GM10847 (cell line): ENCODE data around the gene ABTB1.

Source experiments
- POLR2A ChIP-seq: IDR thresholded peaks from 2 replicates; pipeline ENCODE4 v1.6.1; 2011; ENCODE audit not compliant: insufficient read length; ENCODE audit errors: extremely low read depth

Gene ABTB1

DNA sequence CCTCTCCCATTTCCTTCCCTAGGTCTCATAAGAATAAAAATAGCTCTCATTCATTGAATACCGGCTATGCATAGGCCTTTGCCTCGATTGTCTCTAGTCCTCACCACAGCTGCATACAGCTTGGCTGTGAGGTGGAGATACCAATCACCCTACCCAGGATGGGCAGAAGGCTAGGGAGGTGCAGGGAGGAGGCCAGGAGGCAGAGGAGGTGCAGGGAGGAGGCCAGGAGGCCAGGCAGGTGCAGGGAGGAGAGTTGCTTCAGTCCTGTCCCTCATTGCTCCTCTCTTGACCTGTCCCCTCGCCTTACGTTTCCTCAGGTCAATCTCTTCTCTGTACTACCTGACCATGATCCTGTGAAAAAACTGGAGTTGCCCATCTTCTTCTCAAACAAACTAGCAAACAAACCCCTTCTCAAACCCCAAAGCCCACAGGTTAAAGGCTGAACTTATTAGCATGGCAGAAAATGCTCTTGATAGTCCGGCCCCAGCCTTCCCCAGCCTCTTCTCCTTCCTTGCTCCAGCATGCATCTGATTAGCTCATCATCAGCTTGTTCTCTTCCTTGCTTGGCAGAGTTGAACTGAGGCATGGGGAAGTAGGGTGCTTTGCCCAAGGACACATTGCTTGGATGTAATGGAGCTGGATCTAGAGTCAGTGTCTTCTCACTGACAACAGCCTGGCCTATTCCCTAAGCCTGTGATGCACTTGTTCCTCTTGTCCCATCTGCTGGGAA lies 27.9 kb upstream of the ABTB1 start:
- TF ChIP-seq POLR2A: no peak

DNA sequence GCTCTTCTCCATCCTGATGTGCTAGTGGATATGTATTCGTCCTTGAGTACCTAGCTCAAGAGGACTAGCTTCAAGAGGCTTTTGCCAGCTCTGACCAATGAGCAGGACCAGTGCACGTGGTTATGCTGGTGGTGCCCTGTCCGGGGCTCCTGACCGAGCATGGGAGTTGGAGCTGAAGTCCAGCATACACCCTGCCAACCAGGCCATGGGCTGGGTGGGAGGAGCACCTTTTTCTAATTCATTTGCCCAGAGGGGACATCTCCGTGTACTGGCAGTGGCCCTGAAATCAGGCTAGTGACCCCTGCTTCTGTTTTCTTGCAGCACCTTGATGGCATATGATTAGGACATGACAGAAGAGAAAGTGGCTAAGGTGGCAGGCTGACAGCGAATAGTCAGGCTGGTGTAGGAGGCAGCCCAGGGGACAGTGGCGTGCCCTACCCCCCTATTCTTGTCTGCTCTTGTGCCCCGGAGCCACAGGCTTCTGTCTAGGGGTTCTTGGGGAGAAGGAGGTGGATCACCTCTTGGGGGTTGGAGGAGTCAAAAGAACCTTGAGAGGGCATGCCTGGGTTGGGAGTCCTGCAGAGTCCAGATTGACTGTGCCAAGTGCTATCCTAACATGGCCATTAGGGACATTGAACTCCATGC lies 27.3 kb upstream of the ABTB1 start:
- TF ChIP-seq POLR2A: no peak

DNA sequence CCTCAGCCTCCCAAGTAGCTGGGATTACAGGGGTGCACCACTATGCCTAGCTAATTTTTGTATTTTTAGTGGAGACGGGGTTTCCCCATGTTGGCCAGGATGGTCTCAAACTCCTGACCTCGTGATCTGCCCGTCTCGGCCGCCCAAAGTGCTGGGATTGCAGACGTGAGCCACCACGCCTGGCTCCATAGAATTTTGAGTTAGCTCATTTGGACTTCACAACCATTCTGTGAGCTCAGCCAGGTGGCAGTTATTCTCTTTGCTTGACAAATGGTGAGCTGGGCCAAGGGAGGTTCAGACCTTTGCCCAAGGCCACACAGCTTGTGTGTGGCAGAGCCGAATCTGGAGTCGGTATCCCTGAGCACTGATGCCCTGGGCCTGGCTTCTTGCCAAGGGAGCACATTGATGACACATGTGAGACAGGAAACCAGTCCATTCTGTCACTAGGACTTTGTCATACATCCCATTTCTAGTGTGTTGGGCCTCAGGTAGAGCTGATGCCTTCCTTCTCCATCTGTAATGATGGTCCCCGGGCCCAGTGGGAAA lies 26.2 kb upstream of the ABTB1 start:
- no peak for TF ChIP-seq POLR2A

DNA sequence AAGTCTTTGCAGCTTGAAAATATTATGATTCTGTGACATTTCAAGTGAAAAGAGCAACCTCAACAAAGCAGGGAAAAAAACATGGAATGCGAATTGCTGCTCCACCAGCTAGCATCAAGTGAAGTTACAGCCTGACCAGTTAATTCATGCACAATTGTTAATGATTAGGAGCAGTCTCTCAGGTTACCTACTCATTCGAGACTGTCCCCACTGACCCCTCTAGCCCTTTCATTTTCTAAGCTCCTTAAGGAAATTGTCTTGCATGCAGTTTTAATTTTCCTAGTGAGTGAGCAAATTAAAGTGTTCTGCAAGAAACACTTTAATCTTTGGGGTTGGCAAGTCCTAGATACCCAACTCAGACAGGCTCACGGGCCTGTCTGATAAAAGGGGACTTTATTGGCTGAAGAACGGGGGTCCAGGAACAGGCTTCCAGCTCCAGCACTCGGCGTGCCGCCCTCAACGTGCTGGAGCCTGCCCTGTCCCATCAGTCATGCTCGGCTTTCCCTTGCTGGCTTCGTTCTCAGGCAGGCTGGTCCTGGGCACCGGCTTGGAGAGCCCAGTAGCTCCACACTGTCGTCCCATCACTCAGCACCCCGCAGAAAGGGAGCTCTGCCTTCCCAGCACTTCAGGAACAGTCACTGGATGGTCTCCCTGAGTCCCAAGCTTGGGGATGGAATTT lies 25.4 kb upstream of the ABTB1 start:
- no peak for TF ChIP-seq POLR2A

DNA sequence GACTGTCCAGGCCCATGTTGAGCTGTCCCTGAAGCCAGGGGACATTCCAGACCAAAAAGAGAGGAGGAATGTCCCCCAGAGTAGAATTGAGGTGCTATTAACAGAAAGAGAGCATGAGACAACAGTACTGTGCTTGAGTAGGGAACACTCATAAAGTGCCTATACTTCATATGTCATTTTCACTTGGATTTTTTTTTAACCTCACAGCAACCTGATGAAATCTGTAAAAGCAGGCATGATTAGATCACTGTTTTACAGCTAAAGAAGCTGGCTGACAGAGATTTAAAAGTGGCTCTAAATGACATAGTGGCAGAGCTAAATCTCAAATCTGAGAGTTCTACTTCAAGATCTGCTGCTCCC lies 24.9 kb upstream of the ABTB1 start:
- TF ChIP-seq POLR2A: no peak

- TF ChIP-seq POLR2A: no peak
Measured at GRCh38 chr3:127650236-127650635, 22.5 kb upstream of the ABTB1 start.

- no peak for TF ChIP-seq POLR2A
Measured at GRCh38 chr3:127651516-127652172, 21.1 kb upstream of the ABTB1 start.

- no peak for TF ChIP-seq POLR2A
Measured at GRCh38 chr3:127652246-127652995, 20.3 kb upstream of the ABTB1 start.

DNA sequence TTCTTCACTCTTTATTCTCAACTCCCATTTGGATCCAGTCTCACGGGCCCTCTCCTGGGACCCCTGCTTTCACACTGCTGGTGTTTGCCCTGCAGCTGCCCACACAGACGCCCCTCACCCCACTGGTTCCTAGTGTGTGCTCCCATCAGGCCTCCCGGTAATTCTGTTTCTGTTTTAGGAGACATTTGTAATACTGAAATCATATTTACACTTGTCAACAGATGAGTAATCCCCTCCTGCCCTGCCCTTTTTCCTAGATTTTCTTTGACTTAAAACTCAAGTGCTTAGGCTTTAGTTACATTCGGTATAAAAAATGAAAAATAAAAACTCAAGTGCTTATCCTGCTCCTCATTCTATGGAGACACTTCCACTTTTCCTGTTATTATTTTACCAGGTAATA lies 18.4 kb upstream of the ABTB1 start:
- TF ChIP-seq POLR2A: no peak

DNA sequence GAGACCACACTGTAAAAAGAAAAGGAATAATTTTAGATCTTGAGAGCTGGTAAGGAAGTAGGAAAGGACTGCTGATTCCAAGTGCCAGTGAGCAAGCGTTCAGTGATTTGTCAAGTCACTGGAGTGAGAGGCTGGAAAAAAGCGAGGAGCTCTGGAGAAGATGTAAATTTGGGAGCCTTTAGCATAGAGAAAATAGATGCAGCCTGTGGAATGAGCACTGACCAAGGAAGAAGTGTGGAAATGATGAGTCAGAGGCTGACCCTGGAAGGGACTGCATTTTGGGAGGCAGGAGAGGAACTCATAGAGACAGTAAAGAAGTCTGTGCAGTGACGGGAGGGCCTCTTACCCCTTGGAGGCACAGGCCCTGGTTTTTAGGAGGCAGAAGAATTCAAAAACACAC lies 17.1 kb upstream of the ABTB1 start:
- no peak for TF ChIP-seq POLR2A

DNA sequence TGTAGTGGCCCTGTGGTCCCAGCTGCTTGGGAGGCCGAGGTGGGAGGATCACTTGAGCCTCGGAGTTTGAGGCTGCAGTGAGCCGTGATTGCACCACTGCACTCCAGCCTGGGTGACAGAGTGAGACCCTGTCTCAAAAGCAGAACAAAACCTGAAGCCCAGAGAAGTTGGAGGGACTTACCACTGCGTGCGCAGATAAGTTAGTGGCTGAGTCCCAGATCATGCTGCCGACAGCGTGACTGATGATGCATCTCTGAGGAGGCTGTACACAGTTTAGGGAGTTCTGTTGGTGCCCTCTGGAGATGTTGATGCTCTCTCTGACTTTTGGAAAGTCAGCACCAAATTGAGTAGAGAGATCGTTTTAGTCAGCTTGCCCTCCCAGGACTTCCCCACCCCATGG lies 15.8 kb upstream of the ABTB1 start:
- TF ChIP-seq POLR2A: no peak

GRCh38 chr3:127658234-127658633 lies 14.5 kb upstream of the ABTB1 start:
- no peak for TF ChIP-seq POLR2A

- TF ChIP-seq POLR2A: no peak
Measured at GRCh38 chr3:127660621-127661251, 12.0 kb upstream of the ABTB1 start.

- no peak for TF ChIP-seq POLR2A
Measured at GRCh38 chr3:127661600-127661999, 11.2 kb upstream of the ABTB1 start.
